MM.1S (cell line): ENCODE data around the gene MMP1.
"Not testable (repeated sequence)": the region's sequence is repeated elsewhere in the genome, so short reads cannot be mapped to it uniquely, and the experiment has no call there.

ENCODE experiments used
- DNase-seq: peaks from one replicate; pipeline ENCODE4 v3.0.0-alpha.2; 2015
- H2AFZ ChIP-seq: fragments of 300-600 bp; sonication (generic); 2 replicates; pipeline ENCODE4 v1.6.0; 2016; ENCODE audit warnings: antibody characterized with exemption, low read length
- H3F3A ChIP-seq: fragments of 300-600 bp; sonication (generic); 2 replicates; pipeline ENCODE4 v1.6.1; 2016; ENCODE audit warnings: mild to moderate bottlenecking, antibody characterized with exemption, low read length, moderate library complexity, mixed read lengths; ENCODE audit not compliant: insufficient read depth
- H3K27ac ChIP-seq: fragments of 300-600 bp; sonication (generic); 2 replicates; pipeline ENCODE4 v1.5.1; 2016; ENCODE audit warnings: mild to moderate bottlenecking, low read length
- H3K27me3 ChIP-seq: fragments of 300-600 bp; sonication (generic); replicated peaks from 2 replicates; pipeline ENCODE4 v1.6.0; 2016; ENCODE audit warnings: low read length; ENCODE audit not compliant: insufficient read depth
- H3K36me3 ChIP-seq: fragments of 300-600 bp; sonication (generic); replicated peaks from 2 replicates; pipeline ENCODE4 v1.6.1; 2016; ENCODE audit warnings: mild to moderate bottlenecking, low read length, mixed read lengths; ENCODE audit not compliant: insufficient read depth
- H3K4me1 ChIP-seq: fragments of 300-600 bp; sonication (generic); 2 replicates; pipeline ENCODE4 v1.6.1; 2016; ENCODE audit warnings: low read length, mixed read lengths
- H3K4me2 ChIP-seq: fragments of 300-600 bp; sonication (generic); 2 replicates; pipeline ENCODE4 v1.6.0; 2016; ENCODE audit warnings: low read depth, low read length
- H3K4me3 ChIP-seq: fragments of 300-600 bp; sonication (generic); 2 replicates; pipeline ENCODE4 v1.5.1; 2016; ENCODE audit warnings: low read length, mixed read lengths
- H3K79me2 ChIP-seq: fragments of 300-600 bp; sonication (generic); 2 replicates; pipeline ENCODE4 v1.6.1; 2016; ENCODE audit warnings: mixed run types, low read length, mixed read lengths
- H3K9ac ChIP-seq: fragments of 300-600 bp; sonication (generic); 2 replicates; pipeline ENCODE4 v1.6.1; 2016; ENCODE audit warnings: low read length, mixed read lengths
- H3K9me2 ChIP-seq: fragments of 300-600 bp; sonication (generic); replicated peaks from 2 replicates; pipeline ENCODE4 v1.6.1; 2016; ENCODE audit warnings: mild to moderate bottlenecking, low read length, mixed read lengths; ENCODE audit not compliant: insufficient read depth
- H3K9me3 ChIP-seq: fragments of 300-600 bp; sonication (generic); replicated peaks from 2 replicates; pipeline ENCODE4 v1.6.1; 2016; ENCODE audit warnings: mild to moderate bottlenecking, low read length, mixed read lengths; ENCODE audit not compliant: insufficient read depth
- H4K20me1 ChIP-seq: fragments of 300-600 bp; sonication (generic); 2 replicates; pipeline ENCODE4 v1.6.1; 2016; ENCODE audit warnings: mild to moderate bottlenecking, low read length, moderate library complexity, mixed read lengths; ENCODE audit not compliant: insufficient read depth
- EZH2 ChIP-seq: fragments of 300-600 bp; sonication (generic); optimal IDR thresholded peaks from 2 replicates; pipeline ENCODE3; 2017; ENCODE audit warnings: low read depth, mild to moderate bottlenecking, antibody characterized with exemption, low read length, mixed read lengths
- EZH2phosphoT487 ChIP-seq: fragments of 300-600 bp; sonication (generic); IDR thresholded peaks from 2 replicates; pipeline ENCODE4 v1.6.1; 2018; ENCODE audit warnings: antibody characterized with exemption, low read length
- TF ChIP-seq, protein P1 (sequence below): fragments of 300-600 bp; sonication (generic); IDR thresholded peaks from 2 replicates; pipeline ENCODE4 v1.5.1; 2016; ENCODE audit warnings: antibody characterized with exemption, low read length, mixed read lengths

The MMP1 gene

GRCh38 chr11:102749101-102749722, 48.7 kb downstream of the MMP1 start:
- Histone ChIP-seq H3K4me3 (no peak overlapping the region), H2AFZ (no peak overlapping the region), H3F3A (no peaks in the 10 kb centered on the region), H3K9ac (no peak overlapping the region), H3K36me3 (no peaks in the 10 kb centered on the region), H3K79me2 (no peaks in the 10 kb centered on the region), H3K27me3 (no peaks in the 10 kb centered on the region), H4K20me1 (no peaks in the 10 kb centered on the region), H3K9me2 (no peaks in the 10 kb centered on the region), H3K4me2 (no peak overlapping the region), H3K9me3 (no peaks in the 10 kb centered on the region), H3K4me1 (no peaks in the 10 kb centered on the region), H3K27ac (no peak overlapping the region)
- TF ChIP-seq, protein P1, sequence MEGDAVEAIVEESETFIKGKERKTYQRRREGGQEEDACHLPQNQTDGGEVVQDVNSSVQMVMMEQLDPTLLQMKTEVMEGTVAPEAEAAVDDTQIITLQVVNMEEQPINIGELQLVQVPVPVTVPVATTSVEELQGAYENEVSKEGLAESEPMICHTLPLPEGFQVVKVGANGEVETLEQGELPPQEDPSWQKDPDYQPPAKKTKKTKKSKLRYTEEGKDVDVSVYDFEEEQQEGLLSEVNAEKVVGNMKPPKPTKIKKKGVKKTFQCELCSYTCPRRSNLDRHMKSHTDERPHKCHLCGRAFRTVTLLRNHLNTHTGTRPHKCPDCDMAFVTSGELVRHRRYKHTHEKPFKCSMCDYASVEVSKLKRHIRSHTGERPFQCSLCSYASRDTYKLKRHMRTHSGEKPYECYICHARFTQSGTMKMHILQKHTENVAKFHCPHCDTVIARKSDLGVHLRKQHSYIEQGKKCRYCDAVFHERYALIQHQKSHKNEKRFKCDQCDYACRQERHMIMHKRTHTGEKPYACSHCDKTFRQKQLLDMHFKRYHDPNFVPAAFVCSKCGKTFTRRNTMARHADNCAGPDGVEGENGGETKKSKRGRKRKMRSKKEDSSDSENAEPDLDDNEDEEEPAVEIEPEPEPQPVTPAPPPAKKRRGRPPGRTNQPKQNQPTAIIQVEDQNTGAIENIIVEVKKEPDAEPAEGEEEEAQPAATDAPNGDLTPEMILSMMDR, result no peak
- TF ChIP-seq EZH2 (no peak), EZH2phosphoT487 (no peak)
- DNase-seq, result no peak

- not testable (repeated sequence) for H3K27ac ChIP-seq, H2AFZ ChIP-seq, H3K4me3 ChIP-seq, H3F3A ChIP-seq, DNase-seq, H3K79me2 ChIP-seq, H3K9me2 ChIP-seq, H3K4me2 ChIP-seq, H3K4me1 ChIP-seq, H3K36me3 ChIP-seq, H4K20me1 ChIP-seq, H3K9ac ChIP-seq, H3K27me3 ChIP-seq, H3K9me3 ChIP-seq
Observed at GRCh38 chr11:102746746-102747578, 51.0 kb downstream of the MMP1 start.
